Neural cell (in vitro differentiated cells): Measurements from ENCODE around the gene TOR1AIP1. TPM values are rescaled to one million over a fixed set of nuclear protein-coding genes. Genes with fewer than 3 reads are reported as not detected.
A peak's percentile ranks its signal among the peaks of the same experiment; 100 is the strongest.
"Not testable (repeated sequence)": the region's sequence is repeated elsewhere in the genome, so short reads cannot be mapped to it uniquely, and the experiment has no call there.

ENCODE experiments used
- H2AFZ ChIP-seq: fragments of 200-600, 300-800 bp; sonication (generic), shearing (Covaris generic); 2 replicates; pipeline ENCODE4 v1.6.0; 2014; ENCODE audit warnings: low read depth, mild to moderate bottlenecking, antibody characterized with exemption, low read length, moderate library complexity
- H3F3A ChIP-seq: fragments of 200-600 bp; shearing (Covaris generic); 2 replicates; pipeline ENCODE4 v1.6.1; 2016; ENCODE audit warnings: mild to moderate bottlenecking, moderate library complexity, mixed read lengths, antibody characterized with exemption, low read length; ENCODE audit not compliant: insufficient read depth, poor library complexity, severe bottlenecking
- H3K27ac ChIP-seq: fragments of 200-600, 300-800 bp; sonication (generic), shearing (Covaris generic); 2 replicates; pipeline ENCODE4 v1.5.1; 2014; ENCODE audit warnings: mild to moderate bottlenecking, low read length, moderate library complexity
- H3K27me3 ChIP-seq: fragments of 300-800, 200-600 bp; sonication (generic), shearing (Covaris generic); 2 replicates; pipeline ENCODE4 v1.6.0; 2014; ENCODE audit warnings: mild to moderate bottlenecking, low read depth, low read length, moderate library complexity; ENCODE audit not compliant: insufficient read depth
- H3K36me3 ChIP-seq: fragments of 300-800, 200-600 bp; sonication (generic), shearing (Covaris generic); 2 replicates; pipeline ENCODE4 v1.5.1; 2014; ENCODE audit warnings: mild to moderate bottlenecking, antibody characterized with exemption, low read length, moderate library complexity; ENCODE audit not compliant: insufficient read depth
- H3K4me2 ChIP-seq: fragments of 300-800, 200-600 bp; sonication (generic), shearing (Covaris generic); 2 replicates; pipeline ENCODE4 v1.6.0; 2014; ENCODE audit warnings: mild to moderate bottlenecking, low read length
- H3K4me3 ChIP-seq: fragments of 300-800, 200-600 bp; sonication (generic), shearing (Covaris generic); 2 replicates; pipeline ENCODE4 v1.5.1; 2014; ENCODE audit warnings: mild to moderate bottlenecking, low read length, moderate library complexity
- H3K79me2 ChIP-seq: fragments of 200-600 bp; shearing (Covaris generic); replicated peaks from 2 replicates; pipeline ENCODE4 v1.6.0; 2014; ENCODE audit warnings: mild to moderate bottlenecking, low read length, moderate library complexity; ENCODE audit not compliant: insufficient read depth
- H3K9ac ChIP-seq: fragments of 300-800, 200-600 bp; sonication (generic), shearing (Covaris generic); 2 replicates; pipeline ENCODE4 v1.6.1; 2016; ENCODE audit warnings: mild to moderate bottlenecking, low read length, mixed read lengths
- H3K9me2 ChIP-seq: fragments of 200-600 bp; shearing (Covaris generic); 2 replicates; pipeline ENCODE4 v1.6.1; 2016; ENCODE audit warnings: mild to moderate bottlenecking, low read length, mixed read lengths; ENCODE audit not compliant: insufficient read depth
- H3K9me3 ChIP-seq: fragments of 200-600, 300-800 bp; sonication (generic), shearing (Covaris generic); 2 replicates; pipeline ENCODE4 v1.6.1; 2016; ENCODE audit warnings: mild to moderate bottlenecking, mixed run types, low read length, moderate library complexity, mixed read lengths
- H4K20me1 ChIP-seq: fragments of 200-600 bp; shearing (Covaris generic); 2 replicates; pipeline ENCODE4 v1.6.1; 2016; ENCODE audit warnings: mild to moderate bottlenecking, mixed run types; ENCODE audit not compliant: insufficient read depth
- EP300 ChIP-seq: fragments of 450-650 bp; conservative IDR thresholded peaks from 2 replicates; pipeline ENCODE4 v1.6.1; 2014; ENCODE audit warnings: antibody characterized with exemption, mild to moderate bottlenecking, moderate library complexity; ENCODE audit not compliant: poor library complexity, severe bottlenecking
- EZH2 ChIP-seq: fragments of 200-600, 300-800 bp; shearing (Covaris generic), sonication (generic); IDR thresholded peaks from 2 replicates; pipeline ENCODE4 v1.6.1; 2014; ENCODE audit warnings: antibody characterized with exemption, low read length, borderline replicate concordance, mild to moderate bottlenecking; ENCODE audit not compliant: insufficient read depth, poor library complexity, severe bottlenecking
- MXI1 ChIP-seq: fragments of 450-650 bp; conservative IDR thresholded peaks from 2 replicates; pipeline ENCODE4 v1.6.1; 2014; ENCODE audit warnings: antibody characterized with exemption, mild to moderate bottlenecking; ENCODE audit not compliant: poor library complexity, severe bottlenecking
- POLR2AphosphoS5 ChIP-seq: IDR thresholded peaks from 2 replicates; pipeline ENCODE4 v1.6.1; 2012
- RAD21 ChIP-seq: fragments of 450-650 bp; conservative IDR thresholded peaks from 2 replicates; pipeline ENCODE4 v1.6.1; 2014; ENCODE audit warnings: antibody characterized with exemption, mild to moderate bottlenecking, moderate library complexity
- REST ChIP-seq: IDR thresholded peaks from 2 replicates; pipeline ENCODE4 v1.6.1; 2012; ENCODE audit warnings: borderline replicate concordance
- SMC3 ChIP-seq: fragments of 450-650 bp; conservative IDR thresholded peaks from 2 replicates; pipeline ENCODE4 v1.6.1; 2014; ENCODE audit warnings: antibody characterized with exemption, mild to moderate bottlenecking, moderate library complexity; ENCODE audit not compliant: poor library complexity
- TAF1 ChIP-seq: IDR thresholded peaks from 2 replicates; pipeline ENCODE4 v1.6.1; 2012; ENCODE audit warnings: low read depth
- polyA minus RNA-seq: library from RNA; depleted of rRNA, polyadenylated mRNA; stranded (reverse); fragments of >200 nt; gene quantifications from 2 replicates; pipeline ENCODE4 v1.2.3, GENCODE V29; 2014
- polyA plus RNA-seq: library from polyadenylated mRNA; depleted of rRNA; stranded (reverse); fragments of >200 nt; gene quantifications from 2 replicates; pipeline ENCODE4 v1.2.3, GENCODE V29; 2014
- TF ChIP-seq, protein P1 (sequence below): fragments of 450-650 bp; IDR thresholded peaks from 2 replicates; pipeline ENCODE4 v1.5.1; 2014; ENCODE audit warnings: antibody characterized with exemption, mild to moderate bottlenecking, moderate library complexity; ENCODE audit not compliant: poor library complexity, severe bottlenecking

TOR1AIP1 gene, protein sequence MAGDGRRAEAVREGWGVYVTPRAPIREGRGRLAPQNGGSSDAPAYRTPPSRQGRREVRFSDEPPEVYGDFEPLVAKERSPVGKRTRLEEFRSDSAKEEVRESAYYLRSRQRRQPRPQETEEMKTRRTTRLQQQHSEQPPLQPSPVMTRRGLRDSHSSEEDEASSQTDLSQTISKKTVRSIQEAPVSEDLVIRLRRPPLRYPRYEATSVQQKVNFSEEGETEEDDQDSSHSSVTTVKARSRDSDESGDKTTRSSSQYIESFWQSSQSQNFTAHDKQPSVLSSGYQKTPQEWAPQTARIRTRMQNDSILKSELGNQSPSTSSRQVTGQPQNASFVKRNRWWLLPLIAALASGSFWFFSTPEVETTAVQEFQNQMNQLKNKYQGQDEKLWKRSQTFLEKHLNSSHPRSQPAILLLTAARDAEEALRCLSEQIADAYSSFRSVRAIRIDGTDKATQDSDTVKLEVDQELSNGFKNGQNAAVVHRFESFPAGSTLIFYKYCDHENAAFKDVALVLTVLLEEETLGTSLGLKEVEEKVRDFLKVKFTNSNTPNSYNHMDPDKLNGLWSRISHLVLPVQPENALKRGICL
- polyA plus RNA-seq (6.9 and 10.4 TPM in 2 replicates), polyA minus RNA-seq (19.0 and 22.5 TPM in 2 replicates)

GRCh38 chr1:179882253-179883039 is at the start of gene TOR1AIP1:
TSS of gene TOR1AIP1 (plus strand) at chr1:179882285. CDS start at chr1:179882503, 218 bp downstream.
- peak; percentile 74 for TF ChIP-seq REST
- TF ChIP-seq, protein P1, sequence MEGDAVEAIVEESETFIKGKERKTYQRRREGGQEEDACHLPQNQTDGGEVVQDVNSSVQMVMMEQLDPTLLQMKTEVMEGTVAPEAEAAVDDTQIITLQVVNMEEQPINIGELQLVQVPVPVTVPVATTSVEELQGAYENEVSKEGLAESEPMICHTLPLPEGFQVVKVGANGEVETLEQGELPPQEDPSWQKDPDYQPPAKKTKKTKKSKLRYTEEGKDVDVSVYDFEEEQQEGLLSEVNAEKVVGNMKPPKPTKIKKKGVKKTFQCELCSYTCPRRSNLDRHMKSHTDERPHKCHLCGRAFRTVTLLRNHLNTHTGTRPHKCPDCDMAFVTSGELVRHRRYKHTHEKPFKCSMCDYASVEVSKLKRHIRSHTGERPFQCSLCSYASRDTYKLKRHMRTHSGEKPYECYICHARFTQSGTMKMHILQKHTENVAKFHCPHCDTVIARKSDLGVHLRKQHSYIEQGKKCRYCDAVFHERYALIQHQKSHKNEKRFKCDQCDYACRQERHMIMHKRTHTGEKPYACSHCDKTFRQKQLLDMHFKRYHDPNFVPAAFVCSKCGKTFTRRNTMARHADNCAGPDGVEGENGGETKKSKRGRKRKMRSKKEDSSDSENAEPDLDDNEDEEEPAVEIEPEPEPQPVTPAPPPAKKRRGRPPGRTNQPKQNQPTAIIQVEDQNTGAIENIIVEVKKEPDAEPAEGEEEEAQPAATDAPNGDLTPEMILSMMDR, result peak; percentile 71
- peak; percentile 63 for TF ChIP-seq MXI1
- peak; percentile 76 for TF ChIP-seq SMC3
- peak; percentile 88 for TF ChIP-seq TAF1
- TF ChIP-seq POLR2AphosphoS5, result peak; percentile 96
- TF ChIP-seq EP300, result peak; percentile 71
- no peak for TF ChIP-seq EZH2
- TF ChIP-seq RAD21, result peak; percentile 66

GRCh38 chr1:179836686-179837445 is 45.2 kb upstream of the TOR1AIP1 start:
- not testable (repeated sequence) for H3K9me3 ChIP-seq, H3F3A ChIP-seq, H3K4me3 ChIP-seq, H4K20me1 ChIP-seq, H3K36me3 ChIP-seq, H3K79me2 ChIP-seq, H3K9me2 ChIP-seq, H3K27me3 ChIP-seq, H3K27ac ChIP-seq, H3K9ac ChIP-seq, H3K4me2 ChIP-seq, H2AFZ ChIP-seq

More at GRCh38 chr1:179882253-179883039, at the start of gene TOR1AIP1:
- H3F3A ChIP-seq, result peaks cover 5% of the 10 kb centered on the region
- no peaks in the 10 kb centered on the region for H3K27me3 ChIP-seq
- peak within 1 kb of the TSS; percentile 99 for H2AFZ ChIP-seq
- no peaks in the 10 kb centered on the region for H3K36me3 ChIP-seq
- no peaks in the 10 kb centered on the region for H3K9me3 ChIP-seq
- no peaks in the 10 kb centered on the region for H4K20me1 ChIP-seq
- H3K4me2 ChIP-seq, result peak within 1 kb of the TSS; percentile 80
- peak within 1 kb of the TSS; percentile 100 for H3K9ac ChIP-seq
- peaks cover 5% of the 10 kb centered on the region for H3K79me2 ChIP-seq
- peak within 1 kb of the TSS; percentile 91 for H3K4me3 ChIP-seq
- no peaks in the 10 kb centered on the region for H3K9me2 ChIP-seq
- H3K27ac ChIP-seq, result peak within 1 kb of the TSS; percentile 100
